Prostate gland (tissue), 2 donors: ENCODE data around the gene SMARCB1. TPM values are rescaled to one million over a fixed set of nuclear protein-coding genes. Genes with fewer than 3 reads are reported as not detected.

Experiments
- DNase-seq: peaks from one replicate; pipeline ENCODE4 v3.0.0-alpha.2; 2019; ENCODE audit warnings: low spot score
- H3K27ac ChIP-seq, 2 donors: fragments of 200-600 bp; sonication (generic); 2 replicates each; pipeline ENCODE4 v1.5.1; 2017 to 2019
- H3K27me3 ChIP-seq: fragments of 200-600 bp; sonication (generic); replicated peaks from 2 replicates; pipeline ENCODE4 v1.5.1; 2019; ENCODE audit not compliant: insufficient read depth
- H3K36me3 ChIP-seq, 2 donors: fragments of 200-600 bp; sonication (generic); 1 replicate in 1 of 2; 2 replicates in 1 of 2; pipeline versions ENCODE4 v1.5.1 to v1.8.1; 2017 to 2019
- H3K4me1 ChIP-seq: fragments of 200-600 bp; sonication (generic); replicated peaks from 2 replicates; pipeline ENCODE4 v1.5.1; 2019
- H3K4me3 ChIP-seq, 2 donors: fragments of 200-600 bp; sonication (generic); 2 replicates each; pipeline ENCODE4 v1.5.1; 2017 to 2019
- H3K9me3 ChIP-seq: fragments of 200-600 bp; sonication (generic); 2 replicates; pipeline ENCODE4 v1.5.1; 2017
- POLR2A ChIP-seq: fragments of 450-650 bp; IDR thresholded peaks from one replicate; pipeline ENCODE4 v1.6.1; 2016; ENCODE audit warnings: antibody characterized with exemption, mild to moderate bottlenecking
- POLR2AphosphoS5 ChIP-seq: sonication (generic); formaldehyde crosslinking; IDR thresholded peaks from one replicate; pipeline ENCODE4 v1.6.1; 2017; ENCODE audit warnings: antibody characterized with exemption
- WGBS: methylation state at CpG from one replicate; pipeline ENCODE4 v1.1.5; 2018; 5-methylcytosine and 5-hydroxymethylcytosine counted together
- intact Hi-C: fragments of 100-400 bp; cut with DNase I; formaldehyde crosslinking; loops from one replicate; pipeline ENCODE4 v1.14.2; 2022
- total RNA-seq, 2 donors: library from RNA; depleted of rRNA; stranded (reverse); fragments of >200 nt; gene quantifications; one replicate each; pipeline ENCODE4 v1.1.0, GENCODE V29; 2016
- TF ChIP-seq, protein P1 (sequence below), 4 experiments: fragments of 200-600 bp in 2 of 4; fragments of 450-650 bp in 2 of 4; sonication (generic) in 2 of 4; IDR thresholded peaks; 1 replicate in 3 of 4; 2 replicates in 1 of 4; pipeline ENCODE4 v1.5.1; 2016 to 2019; ENCODE audit warnings: antibody characterized with exemption in 4 of 4, mild to moderate bottlenecking in 2 of 4, moderate library complexity in 2 of 4

Gene SMARCB1
- total RNA-seq, 2 donors from 2014 or later, result 77.2 to 136 TPM

DNA sequence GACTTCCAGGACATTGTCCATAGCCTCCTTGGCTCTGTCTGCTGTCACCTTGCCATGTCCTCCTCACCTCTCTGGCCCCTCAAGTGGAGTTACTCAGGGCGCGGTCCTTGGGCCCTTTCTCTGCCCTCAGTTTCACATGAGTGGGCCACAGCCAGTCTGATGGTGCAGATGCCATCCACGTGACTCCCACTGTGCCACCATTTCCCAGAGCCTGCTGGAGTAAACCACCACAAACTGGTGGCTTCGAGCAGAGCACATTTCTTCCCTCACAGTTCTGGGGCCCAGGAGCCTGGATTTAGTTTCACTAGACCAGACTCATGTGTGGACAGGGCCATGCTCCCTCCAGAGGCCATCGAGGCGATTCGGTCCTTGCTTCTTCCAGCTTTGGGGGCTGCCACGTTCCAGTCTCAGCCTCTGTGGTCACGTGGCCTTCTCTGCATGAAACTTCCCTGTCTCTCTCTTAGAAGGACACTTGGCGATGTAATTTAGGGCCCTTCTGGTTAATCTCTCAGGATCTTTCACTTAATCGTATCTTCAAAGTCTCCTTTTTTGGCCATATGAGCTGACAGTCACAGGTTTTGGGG is 14.6 kb downstream of the SMARCB1 start:
- Histone ChIP-seq H3K27ac (no peak overlapping the region), H3K36me3 (peaks cover 17 to 27% of the 10 kb centered on the region in 2 donors), H3K9me3 (no peaks in the 10 kb centered on the region), H3K4me3 (no peak overlapping the region), H3K27me3 (no peaks in the 10 kb centered on the region), H3K4me1 (no peaks in the 10 kb centered on the region)
- WGBS, result 88% methylated on average over 11 of the region's 11 CpGs
- no peak for DNase-seq
- TF ChIP-seq POLR2A (no peak), POLR2AphosphoS5 (no peak)
- intact Hi-C loops, result no loop called here

DNA sequence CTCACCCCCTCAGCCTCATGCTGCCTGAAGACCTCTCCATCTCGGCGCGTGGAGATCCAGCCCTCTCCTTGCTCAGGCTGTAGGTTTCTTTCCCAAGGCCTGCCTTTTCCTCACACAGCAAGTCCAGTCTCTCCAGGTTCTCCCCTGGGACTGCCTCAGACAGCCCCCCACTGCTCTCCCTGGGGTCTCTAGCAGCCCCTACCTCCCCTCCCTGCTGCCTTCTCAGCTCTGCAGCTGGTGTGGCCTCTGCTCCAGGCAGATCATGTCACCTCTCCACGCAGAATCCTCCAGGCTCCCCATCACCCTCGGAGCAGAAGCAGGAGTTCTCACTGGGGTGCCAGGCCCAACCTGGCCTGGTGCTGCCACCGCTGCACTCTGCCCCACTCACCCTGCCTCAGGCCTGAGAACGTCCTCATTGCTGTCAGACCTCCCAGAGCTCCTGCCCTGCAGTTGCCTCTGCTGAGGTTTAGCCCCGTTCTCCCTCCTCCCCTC is 15.2 kb downstream of the SMARCB1 start:
- Histone ChIP-seq H3K4me3 (no peak overlapping the region), H3K4me1 (no peaks in the 10 kb centered on the region), H3K9me3 (no peaks in the 10 kb centered on the region), H3K27ac (no peak overlapping the region), H3K27me3 (no peaks in the 10 kb centered on the region), H3K36me3 (peaks cover 17 to 27% of the 10 kb centered on the region in 2 donors)
- no peak for DNase-seq
- intact Hi-C loops, result no loop called here
- TF ChIP-seq POLR2AphosphoS5, result no peak
- TF ChIP-seq POLR2A, result no peak
- TF ChIP-seq, protein P1, sequence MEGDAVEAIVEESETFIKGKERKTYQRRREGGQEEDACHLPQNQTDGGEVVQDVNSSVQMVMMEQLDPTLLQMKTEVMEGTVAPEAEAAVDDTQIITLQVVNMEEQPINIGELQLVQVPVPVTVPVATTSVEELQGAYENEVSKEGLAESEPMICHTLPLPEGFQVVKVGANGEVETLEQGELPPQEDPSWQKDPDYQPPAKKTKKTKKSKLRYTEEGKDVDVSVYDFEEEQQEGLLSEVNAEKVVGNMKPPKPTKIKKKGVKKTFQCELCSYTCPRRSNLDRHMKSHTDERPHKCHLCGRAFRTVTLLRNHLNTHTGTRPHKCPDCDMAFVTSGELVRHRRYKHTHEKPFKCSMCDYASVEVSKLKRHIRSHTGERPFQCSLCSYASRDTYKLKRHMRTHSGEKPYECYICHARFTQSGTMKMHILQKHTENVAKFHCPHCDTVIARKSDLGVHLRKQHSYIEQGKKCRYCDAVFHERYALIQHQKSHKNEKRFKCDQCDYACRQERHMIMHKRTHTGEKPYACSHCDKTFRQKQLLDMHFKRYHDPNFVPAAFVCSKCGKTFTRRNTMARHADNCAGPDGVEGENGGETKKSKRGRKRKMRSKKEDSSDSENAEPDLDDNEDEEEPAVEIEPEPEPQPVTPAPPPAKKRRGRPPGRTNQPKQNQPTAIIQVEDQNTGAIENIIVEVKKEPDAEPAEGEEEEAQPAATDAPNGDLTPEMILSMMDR (IDR thresholded peaks at IDR 0.05), result no peak
- 91% methylated on average over 8 of the region's 8 CpGs for WGBS

DNA sequence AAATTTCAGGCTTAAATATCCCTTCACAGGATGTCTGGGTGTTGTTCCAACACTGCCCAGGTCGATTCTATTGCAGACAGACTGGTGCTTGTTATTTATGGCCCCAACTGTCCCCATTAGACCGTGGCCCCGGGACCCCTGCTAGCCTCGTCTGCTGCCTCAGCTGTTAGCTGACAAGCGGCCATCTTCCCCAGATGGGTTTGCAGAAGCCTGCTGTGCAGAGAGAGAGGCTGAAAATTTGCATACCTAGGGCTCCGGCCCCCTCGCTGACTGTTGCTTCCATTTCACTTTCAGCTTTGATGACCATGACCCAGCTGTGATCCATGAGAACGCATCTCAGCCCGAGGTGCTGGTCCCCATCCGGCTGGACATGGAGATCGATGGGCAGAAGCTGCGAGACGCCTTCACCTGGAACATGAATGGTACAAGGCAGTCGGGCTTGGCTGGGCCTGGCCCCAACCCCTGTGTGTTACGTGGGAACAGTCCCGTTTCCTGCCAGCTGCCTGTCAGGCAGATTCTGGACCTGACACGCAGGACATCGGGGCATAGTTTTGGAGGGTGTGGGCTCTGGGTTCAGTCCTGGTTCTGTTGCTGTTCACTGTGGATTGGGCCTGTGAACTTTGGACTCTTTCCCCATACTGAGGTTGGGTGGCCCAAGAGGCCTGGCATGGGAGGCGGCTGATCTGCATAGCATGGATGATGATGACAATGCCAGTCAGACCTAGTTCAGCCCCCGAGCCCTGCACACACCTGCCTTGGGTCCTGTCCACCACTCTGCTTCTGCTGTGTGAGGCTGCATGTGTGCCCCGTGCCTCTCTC is 16.4 kb downstream of the SMARCB1 start:
- WGBS, result 91% methylated on average over 18 of the region's 21 CpGs
- Histone ChIP-seq H3K4me3 (no peak overlapping the region), H3K9me3 (no peaks in the 10 kb centered on the region), H3K27me3 (no peaks in the 10 kb centered on the region), H3K4me1 (no peaks in the 10 kb centered on the region), H3K27ac (no peak overlapping the region), H3K36me3 (peaks cover 17 to 27% of the 10 kb centered on the region in 2 donors)
- TF ChIP-seq, protein P1 (IDR thresholded peaks at IDR 0.05), result no peak
- TF ChIP-seq POLR2A (no peak), POLR2AphosphoS5 (no peak)
- intact Hi-C loops, result no loop called here
- no peak for DNase-seq

DNA sequence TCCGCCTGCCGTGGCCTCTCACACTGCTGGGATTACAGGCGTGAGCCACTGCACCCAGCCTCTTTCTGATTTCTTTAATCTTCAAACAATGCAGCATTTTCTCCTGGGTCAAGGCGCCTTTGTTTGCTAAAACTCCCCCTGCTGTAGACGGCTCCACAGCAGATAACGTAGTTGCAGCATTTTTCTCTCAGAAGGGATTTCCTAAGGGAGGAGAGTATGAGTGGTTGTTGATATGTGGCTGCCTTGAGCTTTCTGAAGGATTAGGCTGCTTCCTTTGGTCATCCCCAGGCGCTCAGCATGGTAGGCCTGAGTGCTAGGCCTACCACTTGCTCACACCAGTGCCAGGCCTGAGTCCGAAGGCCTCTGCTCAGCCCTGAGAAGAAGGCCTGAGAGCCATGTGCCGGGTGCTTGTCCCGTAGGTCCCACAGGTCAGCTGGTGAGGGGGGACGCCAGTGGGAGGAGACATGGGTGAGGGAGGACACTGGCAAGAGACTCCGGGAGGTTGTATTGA is 18.1 kb downstream of the SMARCB1 start:
- Histone ChIP-seq H3K27ac (no peak overlapping the region), H3K36me3 (peaks cover 17 to 27% of the 10 kb centered on the region in 2 donors), H3K4me1 (no peaks in the 10 kb centered on the region), H3K9me3 (no peaks in the 10 kb centered on the region), H3K27me3 (no peaks in the 10 kb centered on the region), H3K4me3 (no peak overlapping the region)
- TF ChIP-seq POLR2A, result no peak
- TF ChIP-seq, protein P1 (IDR thresholded peaks at IDR 0.05), result no peak
- TF ChIP-seq POLR2AphosphoS5, result no peak
- WGBS, result 80% methylated on average over 12 of the region's 12 CpGs
- intact Hi-C loops, result no loop called here
- DNase-seq, result no peak

DNA sequence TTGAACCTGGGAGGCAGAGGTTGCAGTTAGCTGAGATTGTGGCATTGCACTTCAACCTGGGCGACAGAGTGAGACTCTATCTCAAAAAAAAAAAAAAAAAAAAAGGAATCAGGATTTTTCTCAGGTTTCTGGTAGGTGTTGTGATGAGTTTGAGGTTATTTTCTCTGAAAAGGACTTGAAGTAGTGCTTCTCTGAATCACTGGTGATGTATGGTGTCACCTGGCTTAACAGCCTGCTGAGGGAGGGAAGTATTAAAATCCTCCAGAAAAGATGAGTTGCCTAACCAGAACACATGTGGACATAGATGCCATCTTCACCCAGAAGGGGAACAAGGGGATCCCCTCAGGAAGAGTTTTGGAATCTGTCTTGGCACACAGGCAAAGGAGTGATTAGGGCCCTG is 20.1 kb downstream of the SMARCB1 start:
- TF ChIP-seq, protein P1 (IDR thresholded peaks at IDR 0.05), result no peak
- no peak for TF ChIP-seq POLR2A
- no peak for TF ChIP-seq POLR2AphosphoS5
- H3K36me3 ChIP-seq, result peaks cover 10 to 18% of the 10 kb centered on the region in 2 donors
- no peaks in the 10 kb centered on the region for H3K27me3 ChIP-seq
- 95% methylated on average over 1 of the region's 1 CpG for WGBS
- H3K27ac ChIP-seq, result no peak overlapping the region
- no peaks in the 10 kb centered on the region for H3K9me3 ChIP-seq
- H3K4me1 ChIP-seq, result no peaks in the 10 kb centered on the region
- no peak for DNase-seq
- H3K4me3 ChIP-seq, result no peak overlapping the region
- intact Hi-C loops, result no loop called here
